ENCODE measurements around the gene HSP90AA1. TPM values are rescaled to one million over a fixed set of nuclear protein-coding genes. Genes with fewer than 3 reads are reported as not detected.
A peak's percentile ranks its signal among the peaks of the same experiment; 100 is the strongest.

HSP90AA1 gene
- total and polyA plus RNA-seq, 2 of the 8 experiments (the other 6 are each of a cell fraction or from before 2014, with no cell fraction given), result 339 to 878 TPM

DNA sequence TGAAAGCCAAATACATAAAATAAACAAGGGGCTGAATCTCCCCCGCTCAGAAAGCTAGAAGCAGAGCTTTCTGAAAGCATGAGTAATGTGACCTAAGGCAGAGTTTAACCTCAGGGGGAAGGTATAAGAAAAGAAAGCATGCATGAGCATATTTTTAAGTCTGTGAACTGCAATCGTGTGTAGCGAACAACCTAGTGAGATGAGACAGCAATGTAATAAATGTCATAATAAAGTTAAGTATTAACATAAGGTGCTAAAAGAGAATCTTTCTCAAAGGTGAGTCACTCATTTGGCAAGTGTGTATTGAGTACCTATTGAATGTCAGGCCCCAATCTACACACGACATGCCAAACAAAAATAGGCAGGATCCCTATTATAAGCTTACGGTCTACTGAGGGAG is 38.7 kb upstream of the HSP90AA1 start:
- Histone ChIP-seq H4K20me1 (replicated peaks in 1 of 2; ENCODE audit: control insufficient read depth in 1 of 2, insufficient read depth in 2 of 2, low read length in 2 of 2) (no peaks in the 10 kb centered on the region), H3K18ac (ENCODE audit: extremely low read depth, low read length) (no peak overlapping the region), H3K23me2 (ENCODE audit: low read depth, low read length) (no peaks in the 10 kb centered on the region), H2AFZ (ENCODE audit: low read length) (no peak overlapping the region), H4K91ac (replicated peaks; ENCODE audit: insufficient read length, low read length) (no peak overlapping the region), H3K4ac (replicated peaks; ENCODE audit: insufficient read length, low read depth, low read length) (no peak overlapping the region), H2AK5ac (ENCODE audit: low read depth, low read length) (no peak overlapping the region), H3K4me2 (ENCODE audit: insufficient read depth in 1 of 2, low read depth in 2 of 2, low read length in 2 of 2) (peak overlapping the region in 1 of 2 experiments; percentile 22; a peak in 1 of 4 replicates), H3K4me1 (replicated peaks in 1 of 4; ENCODE audit: control insufficient read depth in 3 of 4, insufficient read depth in 4 of 4, low read length in 3 of 4) (peaks cover 0 to 3% (median 1%) of the 10 kb centered on the region in 4 experiments; a peak in 4 of 7 replicates), H3K79me1 (ENCODE audit: low read depth, low read length) (no peaks in the 10 kb centered on the region), H3K9ac (replicated peaks in 1 of 4; ENCODE audit: extremely low read depth in 1 of 4, low read depth in 3 of 4, low read length in 3 of 4) (no peak overlapping the region), H2BK120ac (replicated peaks; ENCODE audit: low read depth, low read length) (no peak overlapping the region), H2BK15ac (ENCODE audit: low read length) (no peak overlapping the region), H3K27me3 (replicated peaks in 1 of 4; ENCODE audit: control insufficient read depth in 3 of 4, extremely low read depth in 1 of 4, insufficient read depth in 3 of 4, low read length in 3 of 4) (no peaks in the 10 kb centered on the region), H3K4me3 (ENCODE audit: extremely low read depth in 1 of 4, insufficient read depth in 2 of 4, low read depth in 3 of 4, low read length in 4 of 4) (no peak overlapping the region), H3K79me2 (ENCODE audit: control insufficient read depth in 1 of 2, insufficient read depth in 2 of 2, low read length in 2 of 2) (no peaks in the 10 kb centered on the region), H3K23ac (ENCODE audit: insufficient read length) (no peak overlapping the region), H3K9me3 (ENCODE audit: insufficient read depth in 2 of 2, low read depth in 1 of 2, low read length in 1 of 2) (no peaks in the 10 kb centered on the region), H3K56ac (replicated peaks; ENCODE audit: insufficient read length, low read depth, low read length) (no peak overlapping the region), H4K5ac (ENCODE audit: insufficient read length, low read depth, low read length) (no peak overlapping the region), H3K36me3 (ENCODE audit: control insufficient read depth in 2 of 4, insufficient read depth in 4 of 4, low read length in 3 of 4) (no peaks in the 10 kb centered on the region), H2BK20ac (ENCODE audit: low read length) (no peak overlapping the region), H4K8ac (ENCODE audit: extremely low read depth, insufficient read depth, low read length) (no peak overlapping the region), H3K27ac (ENCODE audit: low read depth, low read length) (no peak overlapping the region), H2BK12ac (ENCODE audit: low read depth, low read length) (no peak overlapping the region), H3K14ac (ENCODE audit: insufficient read length) (no peak overlapping the region), H2BK5ac (ENCODE audit: low read depth, low read length) (no peak overlapping the region)
- POLR2A ChIA-PET (ENCODE audit: partially characterized antibody), result interaction anchor here (1.6 kb wide), 1 partner anchor 14 kb away, joined by 8 read pairs; the partner anchor contains the start of gene WDR20
- DNase-seq (ENCODE audit: low read depth in 1 of 2, low spot score in 2 of 2), result no peak
- FAIRE-seq, result no peak
- WGBS, 2 experiments (ENCODE audit: extremely low coverage in 1 of 2, insufficient coverage in 1 of 2, insufficient read length in 1 of 2, insufficient replicate concordance in 2 of 2, low coverage in 1 of 2, low lambda C conversion rate in 2 of 2, missing lambda C conversion rate in 1 of 2), result 78% methylated on average over 5 of the region's 5 CpGs; no CpG with 5 or more reads in 1 of the 2 experiments
- CTCF ChIA-PET (ENCODE audit: partially characterized antibody), result interaction anchor here (0.7 to 1.9 kb wide), 6 partner anchors 18 to 83 kb away, joined by 3 to 5 read pairs (median 4); no protein-coding TSS in a partner anchor
- TF ChIP-seq SIN3A (conservative IDR thresholded peaks at IDR 0.05 in 1 of 2, IDR thresholded peaks at IDR 0.05 in 1 of 2; ENCODE audit: low read depth in 1 of 2, low read length in 2 of 2), result no peak
- no peak for TF ChIP-seq CEBPB (IDR thresholded peaks at IDR 0.05; ENCODE audit: low read depth, low read length)
- TF ChIP-seq SRF (IDR thresholded peaks at IDR 0.05; ENCODE audit: low read depth, low read length), result no peak
- TF ChIP-seq, protein P1, sequence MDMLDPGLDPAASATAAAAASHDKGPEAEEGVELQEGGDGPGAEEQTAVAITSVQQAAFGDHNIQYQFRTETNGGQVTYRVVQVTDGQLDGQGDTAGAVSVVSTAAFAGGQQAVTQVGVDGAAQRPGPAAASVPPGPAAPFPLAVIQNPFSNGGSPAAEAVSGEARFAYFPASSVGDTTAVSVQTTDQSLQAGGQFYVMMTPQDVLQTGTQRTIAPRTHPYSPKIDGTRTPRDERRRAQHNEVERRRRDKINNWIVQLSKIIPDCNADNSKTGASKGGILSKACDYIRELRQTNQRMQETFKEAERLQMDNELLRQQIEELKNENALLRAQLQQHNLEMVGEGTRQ (IDR thresholded peaks at IDR 0.05; ENCODE audit: low read length), result no peak
- TF ChIP-seq TAF1 (IDR thresholded peaks at IDR 0.05; ENCODE audit: low read depth, low read length), result no peak
- TF ChIP-seq EP300 (IDR thresholded peaks at IDR 0.05; ENCODE audit: borderline replicate concordance in 1 of 2, low read depth in 2 of 2, low read length in 2 of 2), result no peak
- TF ChIP-seq CBX8 (IDR thresholded peaks at IDR 0.05; ENCODE audit: borderline replicate concordance, low read depth, low read length), result no peak
- TF ChIP-seq HDAC6 (IDR thresholded peaks at IDR 0.05; ENCODE audit: low read depth, low read length), result no peak
- no peak for TF ChIP-seq FOSL1 (IDR thresholded peaks at IDR 0.05; ENCODE audit: insufficient read depth, low read depth, low read length)
- no peak for TF ChIP-seq RBBP5 (IDR thresholded peaks at IDR 0.05; ENCODE audit: borderline replicate concordance, low read depth, low read length)
- TF ChIP-seq GTF2F1 (IDR thresholded peaks at IDR 0.05; ENCODE audit: borderline replicate concordance, low read depth, low read length), result no peak
- TF ChIP-seq PHF8 (conservative IDR thresholded peaks at IDR 0.05; ENCODE audit: low read depth, low read length), result no peak
- no peak for TF ChIP-seq GABPA (IDR thresholded peaks at IDR 0.05; ENCODE audit: borderline replicate concordance, insufficient read depth, low read length)

Measured in H1 (cell line).